Kidney (tissue), 14 donors: ENCODE data around the gene TREM2. TPM values are rescaled to one million over a fixed set of nuclear protein-coding genes. Genes with fewer than 3 reads are reported as not detected.

Experiments
- DNase-seq, 5 donors: peaks; one replicate each; pipeline ENCODE4 v3.0.0-alpha.2; 2013 to 2020
- FAIRE-seq: peaks from 2 replicates; lab custom pipeline; 2012; peaks lifted over from hg19 to GRCh38; lab: Jason Lieb, UNC
- H3K27ac ChIP-seq, 2 donors: one replicate each; pipeline ENCODE4 v1.7.0; 2013; ENCODE audit warnings: low read depth in 2 of 2, low read length in 2 of 2, inconsistent platforms in 1 of 2
- H3K27me3 ChIP-seq: one replicate; pipeline ENCODE4 v1.7.1; 2013; ENCODE audit warnings: low read length, inconsistent platforms; ENCODE audit not compliant: control insufficient read depth, insufficient read depth
- H3K36me3 ChIP-seq, 3 donors: one replicate each; pipeline versions ENCODE4 v1.7.0 to v1.7.1; 2013; ENCODE audit warnings: low read length in 3 of 3, control low read depth in 1 of 3, inconsistent platforms in 1 of 3; ENCODE audit not compliant: insufficient read depth in 3 of 3, control insufficient read depth in 2 of 3
- H3K4me1 ChIP-seq, 3 donors: one replicate each; pipeline versions ENCODE4 v1.7.0 to v1.7.1; 2013; ENCODE audit warnings: low read length in 3 of 3, inconsistent platforms in 1 of 3, low read depth in 1 of 3; ENCODE audit not compliant: control insufficient read depth in 2 of 3, insufficient read depth in 2 of 3
- H3K4me3 ChIP-seq, 3 donors: one replicate each; pipeline versions ENCODE4 v1.7.0 to v1.8.1; 2013; ENCODE audit warnings: low read length in 3 of 3, control low read depth in 1 of 3, inconsistent platforms in 1 of 3
- H3K9ac ChIP-seq, 3 donors: one replicate each; pipeline versions ENCODE4 v1.7.0 to v1.7.1; 2013; ENCODE audit warnings: low read length in 3 of 3, control low read depth in 1 of 3, inconsistent platforms in 1 of 3
- H3K9me3 ChIP-seq, 3 donors: one replicate each; pipeline versions ENCODE4 v1.7.0 to v1.7.1; 2013; ENCODE audit warnings: low read length in 3 of 3, control low read depth in 1 of 3, inconsistent platforms in 1 of 3; ENCODE audit not compliant: control insufficient read depth in 2 of 3, insufficient read depth in 1 of 3
- CTCF ChIP-seq: IDR thresholded peaks from 3 replicates; pipeline ENCODE4 v1.5.1; 2012; ENCODE audit warnings: mild to moderate bottlenecking, moderate library complexity, borderline replicate concordance; ENCODE audit not compliant: insufficient read depth; ENCODE audit errors: extremely low read depth
- intact Hi-C: fragments of 100-400 bp; cut with DNase I; formaldehyde crosslinking; loops from one replicate; pipeline ENCODE4 v1.11.1; 2022
- polyA plus RNA-seq: library from polyadenylated mRNA; stranded (reverse); fragments of 350-450 nt; fragmentation: Illumina TruSeq; extraction: RNeasy Lipid Tissue Mini Kit (QIAGEN cat#74804); gene quantifications from one replicate; pipeline ENCODE4 v1.2.3, GENCODE V29; 2014; ENCODE audit warnings: low read depth, low replicate concordance; ENCODE audit not compliant: insufficient read depth
- total RNA-seq: library from RNA; stranded (reverse); fragmentation: NEBNext Ultra II Directional; extraction: Animal tissue kit (Norgen Biotek cat#: 25700); gene quantifications from one replicate; pipeline ENCODE4 v1.2.1, GENCODE V29; 2021
- donor health status: control.
- donor health status: control.
- donor health status: control.
- donor health status: control.
- donor health status: control.
- donor health status: DM: yes; HTN: yes; CAD: no.
- donor health status: Normal renal cell carcinoma (clear cell type).

TREM2 gene
- total and polyA plus RNA-seq, 2 donors from 2014 or later, result 3.5 to 7.8 TPM

GRCh38 chr6:41111017-41111416 is 51.9 kb downstream of the TREM2 start:
- H3K9ac ChIP-seq, result no peak overlapping the region
- FAIRE-seq (no peak), DNase-seq (no peak)
- no peaks in the 10 kb centered on the region for H3K27me3 ChIP-seq
- H3K4me1 ChIP-seq, result no peaks in the 10 kb centered on the region
- no peaks in the 10 kb centered on the region for H3K36me3 ChIP-seq
- H3K27ac ChIP-seq, result no peak overlapping the region
- intact Hi-C loops, result no loop called here
- TF ChIP-seq CTCF, result no peak
- no peak overlapping the region for H3K4me3 ChIP-seq
- no peaks in the 10 kb centered on the region for H3K9me3 ChIP-seq

Other genes starting within 250 kb of the TREM2 start
- gene UNC5CL, start 123.9 kb downstream of the TREM2 start, total RNA-seq, result 53.7 TPM
- 41.3 TPM for gene UNC5CL, start 123.9 kb downstream of the TREM2 start, polyA plus RNA-seq
- 0.44 TPM for gene TSPO2, start 120.6 kb downstream of the TREM2 start, total RNA-seq
- gene TSPO2, start 120.6 kb downstream of the TREM2 start, polyA plus RNA-seq, result 0.88 TPM
- gene APOBEC2, start 109.9 kb downstream of the TREM2 start, total RNA-seq, result not detected
- not detected for gene APOBEC2, start 109.9 kb downstream of the TREM2 start, polyA plus RNA-seq
- 35.9 TPM for gene OARD1, start 90.8 kb downstream of the TREM2 start, total RNA-seq
- 62.6 TPM for gene OARD1, start 90.8 kb downstream of the TREM2 start, polyA plus RNA-seq
- gene NFYA, start 90.1 kb downstream of the TREM2 start, total RNA-seq, result 22.5 TPM
- 6.4 TPM for gene NFYA, start 90.1 kb downstream of the TREM2 start, polyA plus RNA-seq
- 1.0 TPM for gene TREML1, start 8.8 kb downstream of the TREM2 start, total RNA-seq
- gene TREML1, start 8.8 kb downstream of the TREM2 start, polyA plus RNA-seq, result not detected
- 0.41 TPM for gene TREML2, start 38.0 kb upstream of the TREM2 start, total RNA-seq
- gene TREML2, start 38.0 kb upstream of the TREM2 start, polyA plus RNA-seq, result not detected
- not detected for gene TREML4, start 65.2 kb upstream of the TREM2 start, total RNA-seq
- not detected for gene TREML4, start 65.2 kb upstream of the TREM2 start, polyA plus RNA-seq
- 1.4 TPM for gene TREM1, start 123.6 kb upstream of the TREM2 start, total RNA-seq
- not detected for gene TREM1, start 123.6 kb upstream of the TREM2 start, polyA plus RNA-seq
- not detected for gene NCR2, start 172.5 kb upstream of the TREM2 start, total RNA-seq
- gene NCR2, start 172.5 kb upstream of the TREM2 start, polyA plus RNA-seq, result not detected